PC-3 (cell line): ENCODE measurements around the gene MAPK8IP2. TPM values are rescaled to one million over a fixed set of nuclear protein-coding genes. Genes with fewer than 3 reads are reported as not detected.

Experiments used
- ATAC-seq: fragments of 200-7000 bp; cut with Tn5 transposase; 2 replicates; pipeline ENCODE4 v1.9.1; 2020; ENCODE audit warnings: mild to moderate bottlenecking, moderate library complexity
- BruUV-seq: library from RNA; stranded (reverse); fragments of 400-500 nt; replicated peaks from 2 replicates; lab custom pipeline; 2021; lab: Mats Ljungman, UMichigan
- CTCF ChIA-PET: fragments of 300-600 bp; sonication (Branson Sonifier 250); formaldehyde crosslinking; loops from one replicate; lab custom pipeline; 2022; ENCODE audit warnings: antibody characterized with exemption; lab: Charles Lee
- POLR2A ChIA-PET: fragments of 300-600 bp; sonication (Branson Sonifier 250); formaldehyde crosslinking; loops from one replicate; lab custom pipeline; 2022; ENCODE audit warnings: antibody characterized with exemption; ENCODE audit not compliant: unreplicated experiment; lab: Charles Lee
- DNase-seq: peaks from one replicate; pipeline ENCODE4 v3.0.0-alpha.2; 2015
- H2AFZ ChIP-seq: fragments of 300-600 bp; sonication (generic); 2 replicates; pipeline ENCODE4 v1.6.0; 2016; ENCODE audit warnings: antibody characterized with exemption, low read length
- H3F3A ChIP-seq: fragments of 300-600 bp; sonication (generic); one replicate; pipeline ENCODE4 v1.6.0; 2017; ENCODE audit warnings: antibody characterized with exemption, low read length, control low read depth, mild to moderate bottlenecking; ENCODE audit not compliant: unreplicated experiment
- H3K27ac ChIP-seq: fragments of 300-600 bp; sonication (generic); 2 replicates; pipeline ENCODE4 v1.5.1; 2016; ENCODE audit warnings: mild to moderate bottlenecking, low read length
- H3K27me3 ChIP-seq: fragments of 300-600 bp; sonication (generic); 2 replicates; pipeline ENCODE4 v1.6.1; 2016; ENCODE audit warnings: low read length, mixed read lengths
- H3K36me3 ChIP-seq: fragments of 300-600 bp; sonication (generic); 2 replicates; pipeline ENCODE4 v1.6.1; 2016; ENCODE audit warnings: low read depth, mixed run types, low read length, mixed read lengths
- H3K4me1 ChIP-seq: fragments of 300-600 bp; sonication (generic); 2 replicates; pipeline ENCODE4 v1.5.1; 2016; ENCODE audit warnings: low read length; ENCODE audit not compliant: insufficient read depth
- H3K4me2 ChIP-seq: fragments of 300-600 bp; sonication (generic); 2 replicates; pipeline ENCODE4 v1.6.0; 2016; ENCODE audit warnings: low read length
- H3K4me3 ChIP-seq: fragments of 300-600 bp; sonication (generic); 2 replicates; pipeline ENCODE4 v1.5.1; 2016; ENCODE audit warnings: mild to moderate bottlenecking, low read length, mixed read lengths
- H3K79me2 ChIP-seq: fragments of 300-600 bp; sonication (generic); 2 replicates; pipeline ENCODE4 v1.6.1; 2017; ENCODE audit warnings: low read length, mixed read lengths
- H3K9ac ChIP-seq: fragments of 300-600 bp; sonication (generic); 2 replicates; pipeline ENCODE4 v1.6.0; 2016; ENCODE audit warnings: mild to moderate bottlenecking, low read length
- H3K9me2 ChIP-seq: fragments of 300-600 bp; sonication (generic); replicated peaks from 2 replicates; pipeline ENCODE4 v1.6.1; 2016; ENCODE audit warnings: mixed run types, low read length, mixed read lengths
- H3K9me3 ChIP-seq: fragments of 300-600 bp; sonication (generic); 2 replicates; pipeline ENCODE4 v1.6.1; 2016; ENCODE audit warnings: low read length, mixed read lengths
- H4K20me1 ChIP-seq: fragments of 300-600 bp; sonication (generic); 2 replicates; pipeline ENCODE4 v1.6.1; 2016; ENCODE audit warnings: low read length, mixed read lengths
- CTCF ChIP-seq: fragments of 300-600 bp; sonication (generic); conservative IDR thresholded peaks from 2 replicates; pipeline ENCODE4 v1.5.1; 2017; ENCODE audit warnings: antibody characterized with exemption, low read depth, mild to moderate bottlenecking, low read length
- EZH2 ChIP-seq: fragments of 300-600 bp; sonication (generic); IDR thresholded peaks from one replicate; pipeline ENCODE4 v1.6.1; 2017; ENCODE audit warnings: antibody characterized with exemption, mild to moderate bottlenecking, low read length; ENCODE audit not compliant: unreplicated experiment
- EZH2phosphoT487 ChIP-seq: fragments of 300-600 bp; sonication (generic); IDR thresholded peaks from 2 replicates; pipeline ENCODE4 v1.6.1; 2018; ENCODE audit warnings: mild to moderate bottlenecking, antibody characterized with exemption, low read length, borderline replicate concordance
- intact Hi-C: fragments of 100-400 bp; cut with micrococcal nuclease; formaldehyde crosslinking; loops from 2 replicates; pipeline ENCODE4 v1.9.0; 2023
- total RNA-seq: library from RNA; depleted of rRNA; stranded (reverse); fragments of >200 nt; gene quantifications from 2 replicates; pipeline ENCODE4 v1.2.3, GENCODE V29; 2014

MAPK8IP2 gene
- total RNA-seq, 1 experiment from 2014 or later = 1.5 TPM

GRCh38 chr22:50610581-50610980 lies 10.0 kb downstream of the MAPK8IP2 start:
- TF ChIP-seq EZH2 (no peak), CTCF (no peak), EZH2phosphoT487 (no peak)
- Histone ChIP-seq H4K20me1 (no peaks in the 10 kb centered on the region), H3K9me3 (no peaks in the 10 kb centered on the region), H3F3A (no peaks in the 10 kb centered on the region), H2AFZ (no peak overlapping the region), H3K79me2 (no peaks in the 10 kb centered on the region), H3K4me2 (no peak overlapping the region), H3K4me3 (no peak overlapping the region), H3K27ac (no peak overlapping the region), H3K27me3 (no peaks in the 10 kb centered on the region), H3K9me2 (no peaks in the 10 kb centered on the region), H3K4me1 (no peaks in the 10 kb centered on the region), H3K36me3 (no peaks in the 10 kb centered on the region), H3K9ac (no peak overlapping the region)
- DNase-seq (no peak), ATAC-seq (no peak)
- ChIA-PET CTCF (no interaction called here), POLR2A (no interaction called here)
- no TSS peak for BruUV-seq
- intact Hi-C loops = no loop called here

GRCh38 chr22:50611341-50612060 lies 10.9 kb downstream of the MAPK8IP2 start:
- Histone ChIP-seq H3K36me3 (no peaks in the 10 kb centered on the region), H4K20me1 (no peaks in the 10 kb centered on the region), H2AFZ (no peak overlapping the region), H3K27ac (no peak overlapping the region), H3K9ac (no peak overlapping the region), H3K9me2 (no peaks in the 10 kb centered on the region), H3K4me1 (no peaks in the 10 kb centered on the region), H3K27me3 (no peaks in the 10 kb centered on the region), H3K4me3 (no peak overlapping the region), H3K79me2 (no peaks in the 10 kb centered on the region), H3K4me2 (no peak overlapping the region), H3K9me3 (no peaks in the 10 kb centered on the region), H3F3A (no peaks in the 10 kb centered on the region)
- DNase-seq (no peak), ATAC-seq (no peak)
- CTCF ChIA-PET = no interaction called here
- POLR2A ChIA-PET = no interaction called here
- no peak for TF ChIP-seq CTCF
- intact Hi-C loops = no loop called here
- BruUV-seq = no TSS peak

- no peak for TF ChIP-seq EZH2
- no peak for TF ChIP-seq CTCF
- no peak for TF ChIP-seq EZH2phosphoT487
- no peaks in the 10 kb centered on the region for H4K20me1 ChIP-seq
- no TSS peak for BruUV-seq
- POLR2A ChIA-PET = no interaction called here
- no peak overlapping the region for H3K4me3 ChIP-seq
- CTCF ChIA-PET = no interaction called here
- no peak overlapping the region for H3K27ac ChIP-seq
- H3K9me3 ChIP-seq = no peaks in the 10 kb centered on the region
- no peaks in the 10 kb centered on the region for H3K27me3 ChIP-seq
- no peak overlapping the region for H3K4me2 ChIP-seq
- no peaks in the 10 kb centered on the region for H3K79me2 ChIP-seq
- no peaks in the 10 kb centered on the region for H3K9me2 ChIP-seq
- no peaks in the 10 kb centered on the region for H3K4me1 ChIP-seq
- no peak for DNase-seq
- ATAC-seq = no peak
- no peaks in the 10 kb centered on the region for H3F3A ChIP-seq
- H2AFZ ChIP-seq = no peak overlapping the region
- H3K36me3 ChIP-seq = no peaks in the 10 kb centered on the region
- H3K9ac ChIP-seq = no peak overlapping the region
- intact Hi-C loops = no loop called here
Measured at GRCh38 chr22:50612168-50612527, 11.6 kb downstream of the MAPK8IP2 start.
